HG03159 (cell line): ENCODE data around the gene FBXW5.

Experiments
- ATAC-seq: cut with Tn5 transposase; IDR thresholded peaks from one replicate; pipeline ENCODE4 v1.9.1; 2021; ENCODE audit warnings: mild to moderate bottlenecking, moderate library complexity; ENCODE audit not compliant: unreplicated experiment

FBXW5 gene

DNA sequence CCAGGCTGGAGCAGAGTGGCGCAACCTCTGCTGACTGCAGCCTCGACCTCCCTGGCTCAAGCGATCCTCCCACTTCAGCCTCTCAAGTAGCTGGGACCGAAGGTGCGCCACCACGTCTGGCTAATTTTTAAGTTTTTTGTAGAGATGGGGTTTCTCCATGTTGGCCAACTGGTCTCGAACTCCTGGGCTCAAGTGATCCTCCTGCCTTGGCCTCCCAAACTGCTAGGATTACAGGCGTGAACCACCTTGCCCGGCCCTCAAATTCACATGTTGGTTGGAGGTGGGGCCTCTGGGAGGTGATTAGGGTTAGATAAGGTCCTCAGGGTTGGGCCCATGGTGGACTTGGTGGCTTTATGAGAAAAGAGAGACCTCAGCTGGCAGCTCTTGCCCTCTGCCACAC lies 17.6 kb upstream of the FBXW5 start:
- ATAC-seq = no peak

DNA sequence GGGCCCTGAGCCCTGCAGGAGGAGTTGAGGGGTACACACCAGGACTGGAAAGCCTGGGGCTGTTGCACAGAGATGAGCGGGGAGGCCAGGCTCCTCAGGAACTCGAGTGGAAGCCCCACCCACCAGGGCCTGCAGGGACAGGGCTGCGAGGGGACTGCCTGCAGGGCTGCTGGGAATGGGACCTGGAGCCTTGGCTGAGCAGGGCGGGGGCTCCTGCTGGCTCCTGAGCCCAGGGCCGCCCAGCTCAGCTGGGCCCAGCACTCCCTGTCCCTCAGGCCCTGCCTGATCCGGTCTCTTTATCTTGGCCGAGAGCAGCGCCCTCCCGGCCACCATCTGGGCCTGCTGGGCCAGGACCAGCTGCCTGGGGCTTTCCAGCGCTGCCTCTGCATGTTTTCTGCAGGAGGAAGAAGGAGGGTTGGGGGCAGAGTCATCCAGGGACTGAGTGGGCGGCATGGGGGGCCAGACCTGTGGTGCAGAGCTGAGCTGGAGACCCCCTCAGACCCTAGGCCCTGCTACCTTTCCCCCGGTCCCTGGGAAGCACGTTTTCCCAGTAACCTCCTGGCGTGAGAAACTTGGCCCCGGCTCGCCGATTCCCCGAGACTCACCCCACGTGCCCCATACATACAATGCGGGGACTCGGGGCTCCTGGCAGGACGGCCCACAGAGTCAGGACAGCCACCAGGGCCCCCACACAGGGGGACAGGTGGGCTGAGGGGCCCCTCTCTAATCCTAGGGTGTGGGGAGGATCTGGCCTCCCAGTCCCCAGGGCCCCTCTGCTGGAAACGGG lies 16.9 kb upstream of the FBXW5 start:
- no peak for ATAC-seq

DNA sequence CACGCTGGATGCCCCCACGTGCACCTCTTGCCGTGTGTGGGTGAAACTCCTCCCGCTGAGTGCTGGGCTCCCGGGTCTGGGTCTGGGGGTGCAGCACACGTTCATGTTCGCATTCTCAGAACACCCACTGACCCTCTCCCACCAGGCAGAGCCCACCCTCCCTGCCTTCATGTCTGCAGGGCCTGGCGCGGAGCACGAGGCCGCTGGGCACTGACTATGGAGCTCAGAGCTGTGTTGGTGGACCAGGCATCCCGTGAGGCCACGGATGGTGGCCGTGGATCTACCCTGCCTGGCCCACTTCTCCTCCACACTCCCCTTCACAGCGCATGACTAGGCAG lies 16.4 kb upstream of the FBXW5 start:
- ATAC-seq = no peak

DNA sequence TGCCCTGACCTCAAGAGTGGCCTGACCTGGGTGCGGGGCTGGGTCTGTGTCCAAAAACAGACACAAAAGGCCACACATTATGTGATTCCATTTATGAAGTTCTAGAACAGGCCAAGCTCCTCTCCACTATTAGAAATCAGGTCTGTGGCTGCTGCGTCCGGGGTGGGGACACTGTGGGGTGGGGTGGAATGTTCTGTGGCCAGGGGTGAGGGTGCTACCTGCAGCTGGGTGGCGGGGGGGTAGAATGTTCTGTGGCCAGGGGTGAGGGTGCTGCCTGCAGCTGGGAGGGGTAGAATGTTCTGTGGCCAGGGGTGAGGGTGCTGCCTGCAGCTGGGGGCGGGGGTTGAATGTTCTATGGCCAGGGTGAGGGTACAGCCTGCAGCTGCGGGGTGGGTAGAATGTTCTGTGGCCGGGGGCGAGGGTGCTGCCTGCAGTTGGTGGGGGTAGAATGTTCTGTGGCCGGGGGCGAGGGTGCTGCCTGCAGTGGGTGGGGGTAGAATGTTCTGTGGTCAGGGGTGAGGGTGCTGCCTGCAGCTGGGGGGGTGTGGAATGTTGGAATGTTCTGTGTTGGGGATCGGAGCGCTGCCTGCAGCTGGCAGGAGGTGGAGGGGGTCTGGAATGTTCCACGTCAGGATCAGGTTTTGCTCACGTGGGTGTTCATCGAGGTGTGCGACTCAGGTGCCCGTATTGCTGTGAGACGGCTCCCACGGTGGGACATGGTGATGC lies 15.8 kb upstream of the FBXW5 start:
- ATAC-seq = no peak

DNA sequence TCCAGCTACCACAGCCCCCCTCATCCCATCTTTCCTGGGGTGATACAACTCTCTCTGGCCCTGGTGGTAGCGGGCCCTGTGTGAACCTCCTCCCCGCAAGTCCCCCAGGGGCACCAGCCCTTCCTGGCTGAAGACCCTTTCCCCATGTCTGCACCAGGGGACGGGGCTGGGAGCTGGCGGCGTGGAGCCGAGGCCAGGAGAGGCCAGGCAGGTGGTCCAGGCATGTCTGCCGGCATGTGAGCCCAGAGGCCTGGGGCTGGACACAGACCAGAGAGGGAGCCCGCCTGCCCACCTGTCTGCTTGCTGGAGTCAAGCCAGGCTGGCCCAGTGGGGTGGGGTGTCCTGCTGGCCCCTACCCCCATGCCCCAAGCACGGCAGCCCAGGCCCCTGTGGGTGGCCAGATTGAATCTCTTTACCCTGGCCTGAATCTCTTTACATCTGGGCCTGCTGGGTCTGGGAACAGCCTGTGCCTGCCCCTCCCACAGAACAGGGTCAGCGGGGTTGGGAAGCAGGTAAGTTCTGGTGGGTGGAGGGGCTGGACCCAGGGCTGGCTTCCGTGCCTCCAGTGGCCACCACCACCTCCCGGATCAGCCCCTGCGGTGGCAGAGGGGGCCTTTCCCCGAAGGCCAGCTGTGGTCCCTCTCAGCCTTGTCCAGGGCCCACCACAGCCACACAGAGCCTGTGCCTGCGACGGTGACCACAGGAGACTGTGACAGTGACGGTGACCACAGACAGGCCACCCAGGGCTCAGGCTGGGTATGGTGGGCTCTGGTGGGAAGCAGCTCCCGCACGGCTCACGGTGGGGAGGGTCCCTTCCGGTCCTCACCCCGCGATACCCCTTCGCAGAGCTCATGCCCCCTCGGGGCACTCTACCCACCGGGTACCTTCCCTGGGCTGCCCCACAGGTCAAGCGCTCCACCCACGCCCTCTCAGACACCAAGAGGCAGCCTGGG lies 14.6 kb upstream of the FBXW5 start:
- no peak for ATAC-seq

DNA sequence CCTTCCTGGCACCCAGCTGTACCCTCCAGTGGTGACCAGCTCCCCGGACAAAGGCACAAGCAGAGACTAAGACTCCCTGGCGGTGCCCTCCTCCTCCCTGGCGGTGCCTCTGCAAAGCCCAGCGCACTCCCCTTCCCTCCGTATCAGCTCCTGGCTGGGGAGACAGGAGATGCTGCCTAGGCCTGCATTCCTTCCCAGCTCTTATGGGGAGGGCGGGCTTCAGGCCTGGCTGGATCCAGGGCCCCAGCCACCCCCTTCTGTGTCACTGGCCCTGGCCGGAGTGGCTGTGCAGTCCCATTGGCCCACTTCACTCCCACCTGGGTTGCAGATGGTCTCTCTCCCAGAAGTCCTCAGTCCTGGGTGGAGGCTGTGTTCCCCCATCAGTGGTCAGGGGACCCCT lies 13.9 kb upstream of the FBXW5 start:
- ATAC-seq = no peak

DNA sequence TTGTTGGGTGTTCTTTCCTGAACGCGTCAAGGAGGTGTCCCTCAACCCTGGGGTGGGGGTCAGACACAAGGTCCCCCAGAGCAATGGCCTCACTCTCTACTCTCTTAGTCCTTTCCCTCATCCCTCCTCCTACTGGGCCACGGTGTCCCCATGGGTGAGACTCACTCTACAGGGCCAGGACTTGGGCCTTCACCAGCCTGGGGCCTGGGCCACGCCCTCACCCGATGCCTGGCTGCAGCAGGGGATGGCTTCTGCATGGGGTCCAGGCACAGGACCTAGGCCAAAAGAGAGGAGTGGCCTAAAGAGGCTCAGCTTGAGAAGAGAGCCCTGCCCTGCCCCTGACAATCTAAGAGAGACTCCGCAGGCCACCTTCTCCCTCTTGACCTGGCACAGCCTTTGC lies 13.4 kb upstream of the FBXW5 start:
- ATAC-seq = no peak

DNA sequence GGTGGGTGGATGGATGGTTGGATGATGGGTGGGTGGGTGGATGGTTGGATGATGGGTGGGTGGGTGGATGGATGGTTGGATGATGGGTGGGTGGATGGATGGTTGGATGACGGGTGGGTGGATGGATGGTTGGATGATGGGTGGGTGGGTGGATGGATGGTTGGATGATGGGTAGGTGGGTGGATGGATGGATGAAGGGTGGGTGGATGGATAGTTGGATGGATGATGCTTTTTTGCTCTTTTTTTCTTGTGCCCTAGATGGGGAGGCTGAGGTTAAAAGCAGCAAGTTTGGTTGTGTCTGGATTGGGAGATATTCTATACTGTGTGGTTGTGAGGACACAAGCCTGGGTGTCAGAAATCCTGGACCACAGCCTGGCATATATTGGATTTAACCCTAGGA lies 12.9 kb upstream of the FBXW5 start:
- ATAC-seq = no peak

DNA sequence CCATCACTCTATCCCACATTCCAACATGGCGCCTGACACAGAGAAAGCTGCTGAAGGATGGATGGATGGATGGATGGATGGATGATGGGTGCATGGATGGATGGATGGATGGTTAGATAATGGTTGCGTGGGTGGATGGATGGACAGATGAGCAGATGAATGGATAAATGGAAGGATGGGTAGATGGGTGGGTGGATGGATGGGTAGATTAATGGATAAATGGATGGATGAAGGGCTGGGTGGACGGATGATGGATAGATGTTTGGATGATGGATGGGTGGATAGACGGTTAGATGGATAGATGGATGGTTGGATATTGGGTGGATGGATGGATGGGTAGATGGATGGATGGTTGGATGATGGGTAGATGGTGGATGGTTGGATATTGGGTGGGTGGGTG lies 12.1 kb upstream of the FBXW5 start:
- ATAC-seq = no peak

DNA sequence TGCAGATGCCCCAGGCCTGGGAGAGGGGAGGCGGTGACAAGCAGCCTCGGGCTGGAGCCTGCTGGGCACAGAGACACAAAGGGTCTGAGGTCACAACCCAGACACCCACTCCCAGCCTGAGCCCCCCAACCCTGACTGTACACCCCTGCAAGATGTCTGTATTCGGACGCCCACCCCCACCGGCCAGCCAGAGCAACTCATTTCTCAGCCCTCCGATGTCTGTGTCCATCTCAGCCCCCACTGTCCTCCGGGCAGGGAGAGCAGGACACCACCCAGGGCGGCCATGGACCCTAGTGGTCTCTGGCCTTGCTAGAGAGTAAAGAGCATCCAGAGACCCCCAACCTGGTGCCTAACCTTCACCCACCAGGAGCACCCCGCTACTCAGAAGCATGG lies 11.4 kb upstream of the FBXW5 start:
- ATAC-seq = no peak

DNA sequence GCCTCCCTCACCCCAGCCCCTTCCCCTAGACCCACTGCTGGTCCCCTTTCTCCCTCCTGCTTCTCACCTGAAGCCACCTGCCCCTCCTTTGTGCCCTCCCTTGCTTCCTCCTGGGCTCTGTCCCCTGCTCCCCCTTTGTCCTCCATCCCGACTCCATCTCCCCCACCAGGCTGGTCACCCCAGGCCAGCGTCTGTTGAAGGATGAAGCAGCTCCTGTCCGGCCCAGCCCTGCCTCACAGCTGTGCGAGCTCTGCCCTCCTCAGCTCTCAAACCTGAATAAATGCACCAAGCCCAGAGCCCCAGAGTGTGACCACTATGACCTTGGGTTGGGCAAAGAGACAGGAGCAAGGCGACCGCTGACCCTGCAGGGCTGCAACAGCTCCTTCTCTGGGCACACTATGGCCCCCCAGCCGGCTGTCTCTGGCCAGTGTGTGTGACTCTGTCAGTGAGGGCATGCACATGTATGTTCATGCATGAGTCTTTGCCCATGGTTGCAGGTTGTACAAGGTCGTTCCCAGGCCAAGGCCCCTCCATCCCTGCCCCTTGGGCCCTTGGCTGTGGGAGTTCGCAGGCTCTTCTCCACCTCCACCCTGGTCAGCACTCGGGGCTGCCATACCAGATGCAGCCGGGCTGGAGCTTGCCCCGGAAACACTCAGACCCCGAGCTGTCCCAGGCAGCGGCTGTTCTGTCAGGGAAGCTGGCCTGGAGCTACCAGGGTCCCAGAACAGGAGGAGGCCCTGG lies 10.8 kb upstream of the FBXW5 start:
- no peak for ATAC-seq

DNA sequence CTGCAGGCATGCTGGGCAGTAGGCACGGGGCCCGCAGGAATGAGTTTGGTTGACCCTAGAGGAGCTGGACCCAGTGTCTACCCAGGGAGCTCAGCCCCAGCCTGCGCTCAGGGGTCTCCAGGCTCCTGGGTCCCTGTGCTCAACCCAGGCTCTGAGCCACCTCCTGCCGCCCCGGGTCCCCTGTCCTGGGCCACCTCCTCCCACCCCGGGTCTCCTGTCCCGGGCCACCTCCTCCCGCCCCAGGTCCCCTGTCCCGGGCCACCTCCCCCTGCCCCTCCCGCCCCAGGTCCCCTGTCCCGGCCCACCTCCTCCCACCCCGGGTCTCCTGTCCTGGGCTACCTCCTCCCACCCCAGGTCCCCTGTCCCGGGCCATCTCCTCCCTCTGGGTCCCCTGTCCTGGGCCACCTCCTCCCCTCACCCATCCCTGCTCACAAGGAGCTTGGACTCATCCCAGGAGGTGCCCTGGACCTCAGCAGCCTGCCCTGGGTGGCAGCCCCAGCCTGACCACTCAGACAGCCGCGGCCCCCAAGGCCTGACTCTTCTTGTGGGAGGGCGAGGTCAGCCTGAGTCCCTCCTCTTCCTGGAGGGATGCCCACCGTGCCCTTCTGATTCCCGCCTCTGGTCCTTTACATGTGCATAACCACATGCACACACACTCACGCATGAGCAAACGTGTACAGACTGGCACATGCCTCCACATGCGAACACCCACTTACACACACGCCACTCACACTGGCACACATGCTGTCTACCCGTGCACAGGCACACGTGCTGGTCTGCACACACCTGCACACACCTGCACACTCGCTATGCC lies 9.9 kb upstream of the FBXW5 start:
- ATAC-seq = no peak

DNA sequence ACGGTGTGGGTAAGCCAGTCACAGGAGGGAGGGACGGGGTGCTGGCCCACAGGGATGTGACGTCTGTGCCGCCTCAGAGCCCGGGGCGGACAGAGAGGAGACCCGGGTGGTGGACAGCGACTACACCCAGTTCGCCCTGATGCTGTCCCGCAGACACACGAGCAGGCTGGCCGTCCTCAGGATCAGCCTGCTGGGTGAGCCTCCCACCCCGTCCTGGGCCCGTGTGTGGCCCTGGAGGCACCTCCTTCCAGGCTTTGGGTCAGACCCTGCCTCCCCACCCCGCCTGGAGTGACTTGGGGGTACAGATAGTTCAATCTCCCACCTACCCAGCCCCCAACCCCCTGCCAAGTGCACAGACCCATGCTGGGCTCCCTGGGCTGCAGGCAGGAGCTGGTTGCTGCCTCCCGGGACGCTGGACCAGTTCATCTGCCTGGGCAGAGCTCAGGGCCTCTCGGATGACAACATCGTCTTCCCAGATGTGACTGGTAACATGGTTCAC lies 9.3 kb upstream of the FBXW5 start:
- ATAC-seq = no peak

DNA sequence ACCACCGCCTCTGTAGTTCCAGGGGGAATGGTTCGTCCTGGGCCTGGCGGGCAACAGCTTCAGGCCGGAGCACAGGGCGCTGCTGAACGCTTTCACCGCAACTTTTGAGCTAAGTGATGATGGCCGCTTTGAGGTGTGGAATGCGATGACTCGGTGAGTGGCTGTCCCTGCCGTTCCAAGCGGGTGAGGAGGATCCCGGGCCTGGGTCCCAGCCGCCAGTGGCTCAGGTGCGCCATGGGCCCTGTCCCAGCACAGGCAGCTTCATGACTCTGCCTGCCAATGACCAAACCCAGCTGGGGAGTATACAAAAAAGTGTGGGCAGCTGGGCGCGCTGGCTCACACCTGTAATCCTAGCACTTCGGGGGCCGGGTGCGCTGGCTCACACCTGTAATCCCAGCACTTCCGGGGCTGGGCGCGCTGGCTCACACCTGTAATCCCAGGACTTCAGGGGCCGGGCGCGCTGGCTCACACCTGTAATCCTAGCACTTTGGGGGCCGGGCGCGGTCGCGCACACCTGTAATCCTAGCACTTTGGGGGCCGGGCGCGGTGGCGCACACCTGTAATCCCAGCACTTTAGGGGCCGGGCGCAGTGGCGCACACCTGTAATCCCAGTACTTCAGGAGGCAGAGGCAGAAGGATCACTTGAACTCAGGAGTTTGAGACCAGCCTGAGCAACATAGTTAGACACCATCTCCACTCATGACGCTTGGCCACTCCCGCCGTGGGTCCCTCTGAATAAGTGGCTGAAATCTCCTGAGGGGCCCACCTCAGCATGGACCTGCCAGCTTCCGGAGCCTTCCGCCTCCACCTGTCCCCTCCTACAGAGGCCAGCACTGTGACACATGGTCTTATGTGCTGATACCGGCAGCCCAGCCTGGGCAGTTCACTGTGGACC lies 8.6 kb upstream of the FBXW5 start:
- ATAC-seq = no peak

DNA sequence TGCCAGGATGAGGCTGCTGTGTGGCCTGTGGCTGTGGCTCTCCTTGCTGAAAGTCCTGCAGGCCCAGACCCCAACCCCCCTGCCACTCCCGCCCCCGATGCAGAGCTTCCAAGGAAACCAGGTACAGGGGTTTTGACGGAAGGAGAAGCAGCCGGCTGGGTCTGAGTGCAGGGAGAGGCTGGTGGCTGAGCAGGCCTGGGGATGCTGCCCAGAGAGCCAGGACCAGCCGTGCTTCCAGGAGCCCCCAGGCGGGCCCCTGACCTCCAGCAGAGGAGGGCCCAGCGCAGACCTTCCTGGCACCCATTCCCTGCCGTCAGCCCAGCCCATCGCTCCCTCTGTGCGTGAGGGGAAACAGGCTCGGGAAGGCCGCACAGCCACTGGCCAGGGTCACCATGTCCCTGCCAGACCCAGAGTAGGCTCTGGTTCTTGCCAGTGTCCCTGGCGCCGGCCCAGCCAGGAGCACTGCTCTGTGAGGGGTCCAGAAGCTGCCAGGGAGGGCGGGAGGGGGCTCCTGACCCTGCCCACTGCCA lies 7.8 kb upstream of the FBXW5 start:
- no peak for ATAC-seq

DNA sequence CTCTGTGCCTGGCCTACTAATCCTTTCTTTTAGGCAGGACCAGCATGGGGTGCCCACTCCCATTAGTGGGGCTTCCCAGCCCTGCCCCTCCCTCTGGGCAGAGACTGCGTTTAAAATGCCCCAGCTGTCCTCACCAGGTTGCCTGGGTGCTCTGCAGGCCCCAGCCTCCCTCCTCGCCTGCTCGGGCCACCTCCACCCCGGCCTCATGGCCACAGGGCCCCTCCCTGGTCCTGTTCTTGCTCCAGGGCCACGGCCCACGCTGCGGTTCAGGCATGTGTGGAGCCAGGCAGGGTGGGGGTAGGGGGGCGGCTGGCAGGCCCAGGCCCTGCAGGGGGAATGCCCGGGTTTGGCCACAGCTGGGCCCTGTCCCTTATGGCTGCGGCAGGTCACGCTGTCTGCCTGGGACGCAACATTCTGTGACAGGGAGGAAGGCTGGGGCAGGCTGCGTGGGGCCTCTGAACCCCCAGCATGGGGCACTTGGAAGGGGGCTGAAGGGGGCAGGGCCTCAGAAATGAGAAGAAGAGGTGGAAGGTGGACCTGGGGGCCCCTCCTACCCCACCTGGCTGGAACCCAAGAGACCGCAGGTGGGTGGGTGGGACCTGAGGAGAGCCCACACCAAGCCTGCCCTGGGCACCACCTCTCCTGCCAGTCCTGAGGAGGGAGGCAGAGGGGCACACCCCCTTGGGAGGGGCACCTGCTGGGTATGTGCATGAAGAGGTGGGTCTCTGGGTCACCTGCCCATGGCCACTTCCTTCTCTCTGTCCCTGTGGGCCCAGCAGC lies 7.2 kb upstream of the FBXW5 start, which contains the start of gene LCN12:
Gene LCN12, plus strand, starts transcription at position 733 of the 780 bp plus-strand sequence. CDS start 55 bp downstream, outside the sequence.
- ATAC-seq = no peak

DNA sequence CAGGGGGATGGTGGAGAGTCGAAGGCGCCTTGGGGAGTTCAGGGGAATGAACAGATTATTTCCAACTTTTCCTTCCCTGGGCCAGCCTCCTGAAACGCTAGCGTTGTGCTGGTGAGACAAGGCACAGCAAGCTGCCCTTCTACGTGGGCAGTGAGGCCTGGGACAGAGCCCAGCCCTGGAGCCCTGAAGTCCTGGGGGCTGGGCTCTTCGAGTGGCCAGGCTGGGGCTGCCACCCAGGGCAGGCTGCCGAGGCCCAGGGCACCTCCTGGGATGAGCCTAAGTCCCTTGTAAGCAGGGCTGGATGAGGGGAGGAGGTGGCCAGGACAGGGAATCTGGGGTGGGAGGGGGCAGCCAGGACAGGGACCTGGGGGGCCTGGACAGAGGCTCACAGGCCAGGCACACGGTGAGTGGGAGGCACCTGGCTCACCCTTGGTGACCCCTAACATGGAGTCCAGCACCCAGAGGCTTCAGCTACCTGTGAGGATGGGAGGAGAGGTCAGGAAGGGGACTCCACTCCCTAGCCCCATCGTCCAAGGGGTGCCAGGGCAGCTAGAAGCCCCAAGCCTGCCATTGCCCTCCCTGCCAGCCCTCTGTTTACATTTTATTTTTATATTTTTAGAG lies 6.2 kb upstream of the FBXW5 start:
- ATAC-seq = no peak
